ENCODE measurements around the gene ASXL1. TPM values are rescaled to one million over a fixed set of nuclear protein-coding genes. Genes with fewer than 3 reads are reported as not detected.
"Not testable (repeated sequence)": the region's sequence is repeated elsewhere in the genome, so short reads cannot be mapped to it uniquely, and the experiment has no call there.

Gene ASXL1
- total RNA-seq, 1 donor from 2014 or later, result 79.1 TPM

DNA sequence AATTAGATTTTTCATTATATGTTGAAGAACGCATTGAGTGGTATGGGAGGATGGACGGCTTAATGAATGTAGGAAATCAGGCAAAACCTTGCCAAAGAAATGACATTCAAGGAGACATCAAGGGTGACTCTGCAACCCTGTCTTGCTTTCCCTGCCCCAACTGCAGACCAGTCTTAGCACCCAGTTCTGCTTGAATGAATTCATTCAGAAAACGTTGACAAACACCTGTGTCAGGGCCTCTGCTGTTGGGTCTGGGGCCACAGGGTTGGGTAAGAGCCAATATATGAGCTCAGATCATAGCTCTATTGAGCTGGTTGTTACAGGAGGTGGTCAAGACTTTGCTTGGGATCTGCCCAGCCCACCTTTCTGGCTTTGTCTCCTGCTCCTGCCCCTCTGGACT is 7.7 kb upstream of the ASXL1 start:
- Histone ChIP-seq H3K27me3 (no peaks in the 10 kb centered on the region), H3K4me3 (no peak overlapping the region), H3K4me1 (no peaks in the 10 kb centered on the region), H3K27ac (no peak overlapping the region), H3K9me3 (no peaks in the 10 kb centered on the region), H3K36me3 (no peaks in the 10 kb centered on the region)
- intact Hi-C loops (cut with DNase I), result no loop called here
- TF ChIP-seq, protein P1, sequence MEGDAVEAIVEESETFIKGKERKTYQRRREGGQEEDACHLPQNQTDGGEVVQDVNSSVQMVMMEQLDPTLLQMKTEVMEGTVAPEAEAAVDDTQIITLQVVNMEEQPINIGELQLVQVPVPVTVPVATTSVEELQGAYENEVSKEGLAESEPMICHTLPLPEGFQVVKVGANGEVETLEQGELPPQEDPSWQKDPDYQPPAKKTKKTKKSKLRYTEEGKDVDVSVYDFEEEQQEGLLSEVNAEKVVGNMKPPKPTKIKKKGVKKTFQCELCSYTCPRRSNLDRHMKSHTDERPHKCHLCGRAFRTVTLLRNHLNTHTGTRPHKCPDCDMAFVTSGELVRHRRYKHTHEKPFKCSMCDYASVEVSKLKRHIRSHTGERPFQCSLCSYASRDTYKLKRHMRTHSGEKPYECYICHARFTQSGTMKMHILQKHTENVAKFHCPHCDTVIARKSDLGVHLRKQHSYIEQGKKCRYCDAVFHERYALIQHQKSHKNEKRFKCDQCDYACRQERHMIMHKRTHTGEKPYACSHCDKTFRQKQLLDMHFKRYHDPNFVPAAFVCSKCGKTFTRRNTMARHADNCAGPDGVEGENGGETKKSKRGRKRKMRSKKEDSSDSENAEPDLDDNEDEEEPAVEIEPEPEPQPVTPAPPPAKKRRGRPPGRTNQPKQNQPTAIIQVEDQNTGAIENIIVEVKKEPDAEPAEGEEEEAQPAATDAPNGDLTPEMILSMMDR (IDR thresholded peaks at IDR 0.05), result no peak
- DNase-seq (no peak), ATAC-seq (no peak)

- ATAC-seq (peak; percentile 46), DNase-seq (no peak)
- Histone ChIP-seq H3K4me3 (no peak overlapping the region), H3K27me3 (no peaks in the 10 kb centered on the region), H3K4me1 (peaks cover 11% of the 10 kb centered on the region), H3K36me3 (no peaks in the 10 kb centered on the region), H3K9me3 (no peaks in the 10 kb centered on the region), H3K27ac (no peak overlapping the region)
- intact Hi-C loops (cut with DNase I), result no loop called here
- TF ChIP-seq, protein P1 (IDR thresholded peaks at IDR 0.05), result no peak
These were observed 5.9 kb upstream of the ASXL1 start for GRCh38 chr20:32352121-32352720.

- Histone ChIP-seq H3K9me3 (no peaks in the 10 kb centered on the region), H3K36me3 (no peaks in the 10 kb centered on the region), H3K27me3 (no peaks in the 10 kb centered on the region), H3K27ac (no peak overlapping the region), H3K4me3 (no peak overlapping the region), H3K4me1 (peaks cover 13% of the 10 kb centered on the region)
- DNase-seq (no peak), ATAC-seq (no peak)
- TF ChIP-seq, protein P1 (IDR thresholded peaks at IDR 0.05), result no peak
- intact Hi-C loops (cut with DNase I), result no loop called here
These were observed 4.2 kb upstream of the ASXL1 start for GRCh38 chr20:32353848-32354496.

DNA sequence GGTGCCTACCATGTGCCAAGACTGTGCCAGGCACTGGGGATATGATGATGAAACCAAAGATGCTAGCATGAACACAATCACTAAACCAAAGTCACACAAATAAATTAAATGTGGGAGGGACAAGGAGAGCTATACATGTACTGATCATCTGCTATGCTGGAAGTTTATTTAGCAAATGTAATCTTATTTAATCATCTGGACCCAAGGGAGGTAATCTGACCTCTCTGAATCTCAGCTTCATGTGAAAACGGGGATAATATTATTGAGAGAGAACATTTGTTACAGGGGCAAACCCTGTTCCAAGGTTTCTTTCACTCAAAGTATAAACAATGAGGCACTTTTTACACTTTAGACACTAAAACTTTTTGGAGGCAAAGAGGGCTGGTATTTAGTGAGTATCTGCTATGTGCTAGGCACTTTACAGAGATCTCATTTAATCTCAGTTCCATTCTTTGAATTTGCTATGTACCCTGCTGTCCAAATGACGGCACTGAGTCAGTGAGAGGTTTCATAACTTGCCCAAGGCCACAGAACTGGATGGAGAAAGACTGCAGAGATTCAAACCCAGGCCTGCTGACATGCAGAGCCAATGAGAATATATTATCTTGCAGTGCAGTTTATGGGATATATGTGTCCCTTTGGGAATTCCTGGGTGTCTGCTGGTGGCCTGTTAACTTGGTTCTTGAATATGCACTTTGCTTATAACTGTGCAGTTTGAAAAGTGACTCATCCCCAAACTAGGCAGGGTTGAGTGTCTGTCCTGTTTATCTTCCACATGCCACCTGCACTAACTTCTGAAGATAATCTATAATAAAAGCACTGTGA is 3.3 kb upstream of the ASXL1 start:
- DNase-seq (no peak), ATAC-seq (no peak)
- H3K27me3 ChIP-seq, result no peaks in the 10 kb centered on the region
- H3K27ac ChIP-seq, result no peak overlapping the region
- no peaks in the 10 kb centered on the region for H3K9me3 ChIP-seq
- H3K36me3 ChIP-seq, result no peaks in the 10 kb centered on the region
- TF ChIP-seq, protein P1 (IDR thresholded peaks at IDR 0.05), result no peak
- intact Hi-C loops (cut with DNase I), result no loop called here
- no peak overlapping the region for H3K4me3 ChIP-seq
- peaks cover 14% of the 10 kb centered on the region for H3K4me1 ChIP-seq

DNA sequence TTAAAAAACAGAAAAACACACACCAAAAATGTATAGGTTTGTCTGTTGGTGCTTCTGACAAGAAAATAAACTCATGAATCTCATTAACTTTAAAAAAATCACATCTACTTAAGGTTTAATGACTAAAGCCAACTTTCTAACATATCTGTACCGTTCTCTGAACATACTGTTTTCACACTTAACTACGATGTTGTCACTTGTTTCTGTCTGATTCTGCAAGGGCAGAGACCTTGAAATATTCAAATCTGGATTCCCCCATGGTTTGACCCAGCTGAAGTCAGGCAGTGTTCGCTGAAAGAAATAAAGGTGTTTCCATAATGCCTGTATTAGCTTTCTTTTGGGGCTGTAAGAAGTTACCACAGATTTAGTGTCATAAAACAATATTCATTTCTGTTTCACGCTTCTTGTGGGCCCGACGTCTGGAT is 2.7 kb upstream of the ASXL1 start:
- H3K4me3 ChIP-seq, result no peak overlapping the region
- ATAC-seq (no peak), DNase-seq (no peak)
- no peaks in the 10 kb centered on the region for H3K27me3 ChIP-seq
- no peaks in the 10 kb centered on the region for H3K36me3 ChIP-seq
- H3K4me1 ChIP-seq, result peaks cover 20% of the 10 kb centered on the region
- TF ChIP-seq, protein P1 (IDR thresholded peaks at IDR 0.05), result no peak
- intact Hi-C loops (cut with DNase I), result no loop called here
- H3K9me3 ChIP-seq, result no peaks in the 10 kb centered on the region
- H3K27ac ChIP-seq, result no peak overlapping the region

GRCh38 chr20:32355907-32356621 is 2.1 kb upstream of the ASXL1 start:
- DNase-seq; H3K4me3 ChIP-seq; ATAC-seq; H3K9me3 ChIP-seq; intact Hi-C loops (cut with DNase I); H3K36me3 ChIP-seq; H3K27me3 ChIP-seq: not testable (repeated sequence)
- H3K27ac ChIP-seq, result peak overlapping the region; percentile 98
- H3K4me1 ChIP-seq, result peaks cover 27% of the 10 kb centered on the region

All from upper lobe of right lung (tissue), 1 donor.